ENCODE measurements around the gene TMEM131L. TPM values are rescaled to one million over a fixed set of nuclear protein-coding genes. Genes with fewer than 3 reads are reported as not detected.

TMEM131L gene
- total RNA-seq, 1 donor from 2014 or later, result 60.2 TPM

DNA sequence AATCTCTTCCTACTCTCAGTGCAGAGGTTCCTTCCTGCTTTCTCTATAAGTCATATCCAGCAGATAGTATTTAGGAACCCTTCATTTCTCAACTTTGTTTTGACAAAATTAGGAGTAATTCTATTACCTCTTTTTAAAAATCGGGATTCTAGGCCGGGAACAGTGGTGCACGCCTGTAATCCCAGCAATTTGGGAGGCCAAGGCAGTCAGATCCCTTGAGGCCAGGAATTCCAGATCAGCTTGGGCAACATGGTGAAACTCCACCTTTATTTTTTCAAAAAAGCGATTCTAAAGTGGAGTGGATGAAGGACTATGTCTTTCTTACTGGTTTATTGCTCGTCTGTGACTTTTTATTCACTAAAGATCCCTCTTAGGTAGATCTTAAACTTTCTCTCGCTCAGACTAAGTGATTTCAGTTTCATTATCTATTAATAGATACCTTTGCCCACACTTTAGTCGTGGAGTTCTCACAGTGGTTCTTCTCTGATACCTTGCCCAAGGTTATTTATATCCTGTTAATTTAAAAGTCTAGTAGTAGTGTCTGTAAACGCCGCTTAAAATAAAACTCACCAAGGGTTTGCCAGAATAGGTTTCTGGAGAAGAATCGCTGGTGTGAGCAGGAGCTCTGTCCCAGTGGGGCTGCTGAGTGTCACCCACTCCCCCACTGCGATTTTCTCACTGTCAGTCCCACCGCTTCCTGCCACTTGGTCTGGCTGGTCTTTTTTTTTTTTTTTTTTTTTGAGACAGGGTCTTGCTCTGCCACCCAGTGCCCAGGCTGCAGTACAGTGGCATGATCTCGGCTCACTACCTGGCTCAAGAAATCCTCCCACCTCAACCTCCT is 27.0 kb upstream of the TMEM131L start:
- Mint-ChIP-seq H3K27ac (ENCODE audit: unreplicated experiment) (no peak overlapping the region), H3K4me1 (ENCODE audit: low read depth, unreplicated experiment) (no peaks in the 10 kb centered on the region), H3K36me3 (ENCODE audit: unreplicated experiment) (no peaks in the 10 kb centered on the region), H3K4me3 (ENCODE audit: unreplicated experiment) (no peak overlapping the region), H3K9me3 (ENCODE audit: unreplicated experiment) (no peaks in the 10 kb centered on the region), H3K27me3 (ENCODE audit: unreplicated experiment) (no peaks in the 10 kb centered on the region)
- DNase-seq, result no peak
- TF ChIP-seq CTCF (IDR thresholded peaks at IDR 0.05; ENCODE audit: partially characterized antibody, unreplicated experiment), result no peak

DNA sequence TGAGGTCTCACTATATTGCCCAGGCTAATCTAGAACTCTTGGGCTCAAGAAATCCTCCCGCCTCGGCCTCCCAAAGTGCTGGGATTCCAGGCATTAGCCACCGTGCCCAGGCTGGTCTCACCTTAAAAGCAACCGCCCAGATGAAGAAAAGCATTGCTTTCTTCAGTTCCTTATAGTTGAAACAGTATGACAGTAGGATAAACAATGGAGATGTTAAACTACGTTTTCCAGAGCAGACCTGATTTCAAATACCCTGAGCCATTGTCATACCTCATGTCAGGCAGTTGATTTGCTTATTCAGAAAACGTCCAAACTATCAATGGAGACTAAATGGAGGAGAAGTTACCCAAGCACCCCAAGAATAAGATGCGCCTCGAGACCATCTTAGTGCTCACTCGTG is 26.3 kb upstream of the TMEM131L start:
- H3K27ac Mint-ChIP-seq (ENCODE audit: unreplicated experiment), result no peak overlapping the region
- no peaks in the 10 kb centered on the region for H3K27me3 Mint-ChIP-seq (ENCODE audit: unreplicated experiment)
- no peak for DNase-seq
- no peaks in the 10 kb centered on the region for H3K4me1 Mint-ChIP-seq (ENCODE audit: low read depth, unreplicated experiment)
- no peaks in the 10 kb centered on the region for H3K9me3 Mint-ChIP-seq (ENCODE audit: unreplicated experiment)
- TF ChIP-seq CTCF (IDR thresholded peaks at IDR 0.05; ENCODE audit: partially characterized antibody, unreplicated experiment), result no peak
- H3K36me3 Mint-ChIP-seq (ENCODE audit: unreplicated experiment), result no peaks in the 10 kb centered on the region
- no peak overlapping the region for H3K4me3 Mint-ChIP-seq (ENCODE audit: unreplicated experiment)

- DNase-seq, result no peak
- no peak for TF ChIP-seq CTCF (IDR thresholded peaks at IDR 0.05; ENCODE audit: partially characterized antibody, unreplicated experiment)
- Mint-ChIP-seq H3K36me3 (ENCODE audit: unreplicated experiment) (no peaks in the 10 kb centered on the region), H3K4me3 (ENCODE audit: unreplicated experiment) (no peak overlapping the region), H3K27ac (ENCODE audit: unreplicated experiment) (no peak overlapping the region), H3K27me3 (ENCODE audit: unreplicated experiment) (no peaks in the 10 kb centered on the region), H3K9me3 (ENCODE audit: unreplicated experiment) (no peaks in the 10 kb centered on the region), H3K4me1 (ENCODE audit: low read depth, unreplicated experiment) (no peaks in the 10 kb centered on the region)
Observed at GRCh38 chr4:153440475-153440874, 25.7 kb upstream of the TMEM131L start.

GRCh38 chr4:153447175-153447905 is 18.8 kb upstream of the TMEM131L start:
- TF ChIP-seq CTCF (IDR thresholded peaks at IDR 0.05; ENCODE audit: partially characterized antibody, unreplicated experiment), result no peak
- Mint-ChIP-seq H3K36me3 (ENCODE audit: unreplicated experiment) (no peaks in the 10 kb centered on the region), H3K4me3 (ENCODE audit: unreplicated experiment) (no peak overlapping the region), H3K4me1 (ENCODE audit: low read depth, unreplicated experiment) (peaks cover 8% of the 10 kb centered on the region), H3K27ac (ENCODE audit: unreplicated experiment) (no peak overlapping the region), H3K9me3 (ENCODE audit: unreplicated experiment) (peaks cover 2% of the 10 kb centered on the region), H3K27me3 (ENCODE audit: unreplicated experiment) (no peaks in the 10 kb centered on the region)
- DNase-seq, result no peak
